Stimulated activated CD8-positive, alpha-beta memory T cell treated with anti-CD3 and anti-CD28 coated beads, Interleukin-12 subunit alpha, Interleukin-12 subunit beta, amount 100 ng/mL, for 24 hours (primary cell): Measurements from ENCODE around the gene H1-8.

Experiments used
- DNase-seq: peaks from one replicate; pipeline ENCODE4 v3.0.0-alpha.2; 2020; ENCODE audit errors: extremely low read depth

H1-8 gene

GRCh38 chr3:129556358-129556695 is 13.4 kb downstream of the H1-8 start:
- no peak for DNase-seq

GRCh38 chr3:129556890-129557547 is 14.0 kb downstream of the H1-8 start:
- no peak for DNase-seq

GRCh38 chr3:129557548-129557894 is 14.5 kb downstream of the H1-8 start:
- no peak for DNase-seq

- no peak for DNase-seq
These were observed 15.3 kb downstream of the H1-8 start for GRCh38 chr3:129558081-129558771.

- no peak for DNase-seq
These were observed 16.0 kb downstream of the H1-8 start for GRCh38 chr3:129558772-129559564.

- DNase-seq: no peak
These were observed 16.6 kb downstream of the H1-8 start for GRCh38 chr3:129559565-129560079.

- no peak for DNase-seq
These were observed 17.4 kb downstream of the H1-8 start for GRCh38 chr3:129560269-129560787.

- DNase-seq: no peak
These were observed 18.1 kb downstream of the H1-8 start for GRCh38 chr3:129560911-129561594.

- no peak for DNase-seq
These were observed 18.8 kb downstream of the H1-8 start for GRCh38 chr3:129561619-129562248.

- DNase-seq: no peak
These were observed 19.8 kb downstream of the H1-8 start for GRCh38 chr3:129562803-129563202.

GRCh38 chr3:129563332-129563731 is 20.4 kb downstream of the H1-8 start:
- no peak for DNase-seq

GRCh38 chr3:129563850-129564535 is 21.0 kb downstream of the H1-8 start:
- no peak for DNase-seq

- DNase-seq: no peak
These were observed 22.1 kb downstream of the H1-8 start for GRCh38 chr3:129564981-129565644.

GRCh38 chr3:129565902-129566301 is 22.9 kb downstream of the H1-8 start:
- no peak for DNase-seq

- DNase-seq: no peak
These were observed 24.3 kb downstream of the H1-8 start for GRCh38 chr3:129567176-129567705.

- DNase-seq: no peak
These were observed 25.0 kb downstream of the H1-8 start for GRCh38 chr3:129567939-129568338.

GRCh38 chr3:129569856-129570255 is 26.9 kb downstream of the H1-8 start:
- DNase-seq: no peak

- DNase-seq: no peak
These were observed 28.9 kb downstream of the H1-8 start for GRCh38 chr3:129571605-129572547.

GRCh38 chr3:129572603-129573002 is 29.6 kb downstream of the H1-8 start:
- DNase-seq: no peak
